ENCODE measurements around the gene ANO1. TPM values are rescaled to one million over a fixed set of nuclear protein-coding genes. Genes with fewer than 3 reads are reported as not detected.

ANO1 gene
- total RNA-seq, 1 experiment from 2014 or later, result 41.7 TPM

DNA sequence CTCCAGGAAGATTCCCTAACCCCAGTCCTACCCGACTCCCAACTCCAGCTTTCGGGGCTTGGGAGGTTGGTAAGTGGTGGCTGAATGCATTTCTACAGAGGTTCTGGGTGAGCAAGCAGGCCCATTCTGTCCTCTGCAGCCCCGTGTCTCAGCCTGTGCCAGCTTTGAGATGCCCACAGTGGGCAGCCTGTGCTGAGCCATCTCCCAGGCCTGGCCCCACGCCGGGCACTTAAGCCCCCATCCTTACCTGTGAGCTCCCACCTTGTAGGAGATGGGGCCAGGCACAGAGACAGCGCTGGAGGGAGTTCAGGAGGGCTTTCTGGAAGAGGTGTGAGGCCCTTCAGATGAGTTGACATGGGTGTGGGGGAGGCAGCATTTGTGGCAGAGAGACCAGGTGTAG lies 54.5 kb downstream of the ANO1 start:
- Histone ChIP-seq H3K4me1 (ENCODE audit: control insufficient read depth in 1 of 2, insufficient read depth in 2 of 2, low read length in 2 of 2) (peaks cover 13 to 16% of the 10 kb centered on the region in 2 experiments), H3K4me3 (replicated peaks in 1 of 2; ENCODE audit: low read depth in 1 of 2, low read length in 2 of 2) (no peak overlapping the region), H3K9me3 (ENCODE audit: control insufficient read depth in 1 of 2, insufficient read depth in 1 of 2, low read depth in 1 of 2, low read length in 2 of 2) (no peaks in the 10 kb centered on the region), H3K79me2 (ENCODE audit: insufficient read depth, low read length) (no peaks in the 10 kb centered on the region), H3K27ac (ENCODE audit: low read depth, low read length) (no peak overlapping the region), H3K27me3 (ENCODE audit: insufficient read depth, low read length) (no peaks in the 10 kb centered on the region), H3K4me2 (ENCODE audit: low read length) (no peak overlapping the region), H3K9ac (ENCODE audit: low read length) (no peak overlapping the region), H3K9me2 (ENCODE audit: insufficient read depth) (no peaks in the 10 kb centered on the region), H4K20me1 (ENCODE audit: insufficient read depth) (no peaks in the 10 kb centered on the region), H3K36me3 (ENCODE audit: control insufficient read depth in 1 of 2, insufficient read depth in 2 of 2, low read length in 2 of 2) (no peaks in the 10 kb centered on the region; a peak in 1 of 4 replicates), H2AFZ (ENCODE audit: low read depth, low read length, poor library complexity, severe bottlenecking) (no peak overlapping the region)
- ChIA-PET CTCF (no interaction called here), RAD21 (ENCODE audit: low non-redundant PET in 1 of 2, low total read pairs in 2 of 2, uncharacterized antibody in 2 of 2, unreplicated experiment in 2 of 2) (no interaction called here), POLR2A (no interaction called here)
- DNase-seq (ENCODE audit: low read depth, low spot score) (no peak), ATAC-seq (no peak)
- intact Hi-C loops (cut with micrococcal nuclease), result no loop called here
- TF ChIP-seq ZNF274 (IDR thresholded peaks at IDR 0.05; ENCODE audit: low read depth, low read length), result no peak
- no peak for TF ChIP-seq EGR1 (IDR thresholded peaks at IDR 0.05; ENCODE audit: low read depth)
- no peak for TF ChIP-seq YY1 (IDR thresholded peaks at IDR 0.05; ENCODE audit: extremely low read depth, insufficient replicate concordance, low read depth, low read length)
- no peak for TF ChIP-seq EZH2phosphoT487 (IDR thresholded peaks at IDR 0.05; ENCODE audit: borderline replicate concordance)
- TF ChIP-seq SRF (IDR thresholded peaks at IDR 0.05; ENCODE audit: low read depth), result no peak
- TF ChIP-seq ELF1 (IDR thresholded peaks at IDR 0.05; ENCODE audit: borderline replicate concordance, low read depth), result no peak
- no peak for TF ChIP-seq POLR2A (IDR thresholded peaks at IDR 0.05; ENCODE audit: borderline replicate concordance, extremely low read depth, insufficient read depth, insufficient read length)
- TF ChIP-seq FOSL1 (IDR thresholded peaks at IDR 0.05; ENCODE audit: low read depth), result no peak
- no peak for TF ChIP-seq POLR2AphosphoS5 (IDR thresholded peaks at IDR 0.05; ENCODE audit: low read depth, low read length)
- TF ChIP-seq CBX3 (IDR thresholded peaks at IDR 0.05; ENCODE audit: low read depth), result no peak
- TF ChIP-seq, protein P1, sequence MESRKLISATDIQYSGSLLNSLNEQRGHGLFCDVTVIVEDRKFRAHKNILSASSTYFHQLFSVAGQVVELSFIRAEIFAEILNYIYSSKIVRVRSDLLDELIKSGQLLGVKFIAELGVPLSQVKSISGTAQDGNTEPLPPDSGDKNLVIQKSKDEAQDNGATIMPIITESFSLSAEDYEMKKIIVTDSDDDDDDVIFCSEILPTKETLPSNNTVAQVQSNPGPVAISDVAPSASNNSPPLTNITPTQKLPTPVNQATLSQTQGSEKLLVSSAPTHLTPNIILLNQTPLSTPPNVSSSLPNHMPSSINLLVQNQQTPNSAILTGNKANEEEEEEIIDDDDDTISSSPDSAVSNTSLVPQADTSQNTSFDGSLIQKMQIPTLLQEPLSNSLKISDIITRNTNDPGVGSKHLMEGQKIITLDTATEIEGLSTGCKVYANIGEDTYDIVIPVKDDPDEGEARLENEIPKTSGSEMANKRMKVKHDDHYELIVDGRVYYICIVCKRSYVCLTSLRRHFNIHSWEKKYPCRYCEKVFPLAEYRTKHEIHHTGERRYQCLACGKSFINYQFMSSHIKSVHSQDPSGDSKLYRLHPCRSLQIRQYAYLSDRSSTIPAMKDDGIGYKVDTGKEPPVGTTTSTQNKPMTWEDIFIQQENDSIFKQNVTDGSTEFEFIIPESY (IDR thresholded peaks at IDR 0.05; ENCODE audit: extremely low read depth, insufficient replicate concordance, low read length), result no peak
- TF ChIP-seq ATF3 (IDR thresholded peaks at IDR 0.05), result no peak
- TF ChIP-seq, protein P2, sequence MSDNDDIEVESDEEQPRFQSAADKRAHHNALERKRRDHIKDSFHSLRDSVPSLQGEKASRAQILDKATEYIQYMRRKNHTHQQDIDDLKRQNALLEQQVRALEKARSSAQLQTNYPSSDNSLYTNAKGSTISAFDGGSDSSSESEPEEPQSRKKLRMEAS (IDR thresholded peaks at IDR 0.05), result no peak
- TF ChIP-seq JUND (IDR thresholded peaks at IDR 0.05), result no peak
- BruUV-seq (replicated peaks), result no TSS peak

All from HCT116 (cell line).